A549 (cell line): Measurements from ENCODE around the gene MYO7A. TPM values are rescaled to one million over a fixed set of nuclear protein-coding genes. Genes with fewer than 3 reads are reported as not detected.

Source experiments
- ATAC-seq, 2 experiments: fragments of 200-7000 bp in 1 of 2; fragments of >200 bp in 1 of 2; cut with Nextera tagmentation in 1 of 2; cut with Tn5 transposase in 1 of 2; 3 replicates each; pipeline versions ENCODE4 v1.8.0 to v1.9.1; 2018 to 2020; ENCODE audit warnings: mild to moderate bottlenecking in 1 of 2, moderate library complexity in 1 of 2
- CTCF ChIA-PET: fragments of 300-600 bp; sonication (Branson Sonifier 250); formaldehyde crosslinking; extraction: SDS; loops from one replicate; lab custom pipeline; 2021; ENCODE audit warnings: antibody characterized with exemption, inconsistent platforms; lab: Yijun Ruan, JAX
- POLR2A ChIA-PET: fragments of 350-600 bp; formaldehyde crosslinking; extraction: SDS; loops from one replicate; lab custom pipeline; 2021; ENCODE audit warnings: antibody characterized with exemption, inconsistent platforms; lab: Yijun Ruan, JAX
- DNase-seq, 2 experiments: peaks; one replicate each; pipeline versions ENCODE4 v3.0.0 to v3.0.0-alpha.2; 2011 to 2016; ENCODE audit warnings: low read depth in 1 of 2, low spot score in 1 of 2
- FAIRE-seq: peaks from 2 replicates; lab custom pipeline; 2011; peaks lifted over from hg19 to GRCh38; lab: Jason Lieb, UNC
- H3K27ac ChIP-seq, 2 experiments: fragments of >200 bp; sonication (Bioruptor Twin); formaldehyde crosslinking; 3 replicates each; pipeline ENCODE4 v1.5.1; 2016 to 2017
- H3K4me1 ChIP-seq: fragments of >200 bp; sonication (Bioruptor Twin); formaldehyde crosslinking; 3 replicates; pipeline ENCODE4 v1.6.1; 2016
- H3K4me2 ChIP-seq: fragments of >200 bp; sonication (Bioruptor Twin); formaldehyde crosslinking; 3 replicates; pipeline ENCODE4 v1.6.1; 2016
- H3K4me3 ChIP-seq: fragments of >200 bp; sonication (Bioruptor Twin); formaldehyde crosslinking; 3 replicates; pipeline ENCODE4 v1.5.1; 2016
- H3K9me3 ChIP-seq: fragments of >200 bp; sonication (Bioruptor Twin); formaldehyde crosslinking; 3 replicates; pipeline ENCODE4 v1.6.1; 2016
- CBX2 ChIP-seq: fragments of 200-600 bp; sonication (generic); IDR thresholded peaks from 2 replicates; pipeline ENCODE4 v1.6.1; 2016; ENCODE audit warnings: low read depth, mild to moderate bottlenecking, borderline replicate concordance
- CEBPB ChIP-seq, 2 experiments: fragments of >200 bp in 1 of 2; sonication (Bioruptor Twin) in 1 of 2; formaldehyde crosslinking in 1 of 2; IDR thresholded peaks; 2 replicates each; pipeline ENCODE4 v1.6.1; 2012 to 2016
- CHD2 ChIP-seq: fragments of 150-350 bp; IDR thresholded peaks from 2 replicates; pipeline ENCODE4 v1.6.1; 2014; ENCODE audit warnings: low read length; ENCODE audit not compliant: partially characterized antibody
- EP300 ChIP-seq, 2 experiments: fragments of >200 bp; sonication (Bioruptor Twin); formaldehyde crosslinking; IDR thresholded peaks; 2 replicates in 1 of 2; 3 replicates in 1 of 2; pipeline ENCODE4 v1.6.1; 2016 to 2017
- ESRRA ChIP-seq: fragments of 150-350 bp; IDR thresholded peaks from 2 replicates; pipeline ENCODE4 v1.6.1; 2014; ENCODE audit warnings: mild to moderate bottlenecking, low read length, borderline replicate concordance
- FOXS1 ChIP-seq: fragments of 250-450 bp; sonication (Bioruptor Pico); IDR thresholded peaks from 2 replicates; pipeline ENCODE4 v1.5.0; 2020; ENCODE audit warnings: mild to moderate bottlenecking, moderate library complexity
- GATA3 ChIP-seq: IDR thresholded peaks from 2 replicates; pipeline ENCODE4 v1.6.1; 2012; ENCODE audit warnings: borderline replicate concordance
- HDAC2 ChIP-seq: fragments of 200-600 bp; sonication (generic); IDR thresholded peaks from 2 replicates; pipeline ENCODE4 v1.6.1; 2016
- HOXB5 ChIP-seq: fragments of 250-450 bp; sonication (Bioruptor Pico); IDR thresholded peaks from 2 replicates; pipeline ENCODE4 v1.5.0; 2020; ENCODE audit warnings: mild to moderate bottlenecking, moderate library complexity
- JUNB ChIP-seq: fragments of >200 bp; sonication (Bioruptor Twin); formaldehyde crosslinking; IDR thresholded peaks from 2 replicates; pipeline ENCODE4 v1.6.1; 2016
- KDM5A ChIP-seq: fragments of 200-600 bp; sonication (generic); IDR thresholded peaks from 2 replicates; pipeline ENCODE4 v1.6.1; 2016; ENCODE audit warnings: antibody characterized with exemption, mild to moderate bottlenecking
- NFE2L2 ChIP-seq: fragments of 150-350 bp; conservative IDR thresholded peaks from 2 replicates; pipeline ENCODE4 v1.6.1; 2014; ENCODE audit warnings: low read length
- NPAS2 ChIP-seq: fragments of 250-450 bp; sonication (Bioruptor Pico); IDR thresholded peaks from 2 replicates; pipeline ENCODE4 v1.8.0; 2022; ENCODE audit warnings: mild to moderate bottlenecking, moderate library complexity, borderline replicate concordance
- NR3C1 ChIP-seq: fragments of >200 bp; sonication (Bioruptor Twin); formaldehyde crosslinking; IDR thresholded peaks from 3 replicates; pipeline ENCODE4 v1.6.1; 2017
- POLR2AphosphoS2 ChIP-seq: conservative IDR thresholded peaks from 2 replicates; pipeline ENCODE4 v1.6.1; 2012; ENCODE audit warnings: low read length, improper control_type of control experiment, inconsistent platforms
- RAD21 ChIP-seq, 2 experiments: fragments of >200 bp in 1 of 2; sonication (Bioruptor Twin) in 1 of 2; formaldehyde crosslinking in 1 of 2; IDR thresholded peaks in 1 of 2; conservative IDR thresholded peaks in 1 of 2; 2 replicates in 1 of 2; 3 replicates in 1 of 2; pipeline ENCODE4 v1.6.1; 2012 to 2018; ENCODE audit warnings: inconsistent platforms in 1 of 2
- RARB ChIP-seq: fragments of 250-450 bp; sonication (Bioruptor Pico); IDR thresholded peaks from 2 replicates; pipeline ENCODE4 v1.8.0; 2021; ENCODE audit warnings: mild to moderate bottlenecking, moderate library complexity
- RFX5 ChIP-seq: fragments of 450-650 bp; IDR thresholded peaks from 2 replicates; pipeline ENCODE4 v1.7.1; 2014; ENCODE audit warnings: antibody characterized with exemption, mild to moderate bottlenecking, moderate library complexity
- SMC3 ChIP-seq: fragments of >200 bp; sonication (Bioruptor Twin); formaldehyde crosslinking; IDR thresholded peaks from 3 replicates; pipeline ENCODE4 v1.6.1; 2018; ENCODE audit warnings: inconsistent platforms
- SREBF2 ChIP-seq: fragments of 450-650 bp; IDR thresholded peaks from 2 replicates; pipeline ENCODE4 v1.6.1; 2014; ENCODE audit warnings: mild to moderate bottlenecking, moderate library complexity
- TFCP2L1 ChIP-seq: fragments of 250-450 bp; sonication (Bioruptor Pico); IDR thresholded peaks from 2 replicates; pipeline ENCODE4 v1.5.0; 2021; ENCODE audit warnings: mild to moderate bottlenecking
- TP53 ChIP-seq: fragments of 250-450 bp; sonication (Bioruptor Pico); IDR thresholded peaks from 2 replicates; pipeline ENCODE4 v1.5.0; 2021; ENCODE audit warnings: mild to moderate bottlenecking, moderate library complexity
- ZC3H11A ChIP-seq: fragments of 450-650 bp; IDR thresholded peaks from 2 replicates; pipeline ENCODE4 v1.6.1; 2014; ENCODE audit warnings: antibody characterized with exemption, mild to moderate bottlenecking
- ZNF302 ChIP-seq: fragments of 250-450 bp; sonication (Bioruptor Pico); IDR thresholded peaks from 2 replicates; pipeline ENCODE4 v1.9.0; 2021; ENCODE audit warnings: inconsistent platforms, mild to moderate bottlenecking, moderate library complexity
- WGBS: methylation state at CpG from one replicate; pipeline ENCODE4 v1.1.6; 2017; ENCODE audit errors: missing lambda C conversion rate; 5-methylcytosine and 5-hydroxymethylcytosine counted together
- polyA plus RNA-seq, 4 experiments: library from polyadenylated mRNA; depleted of rRNA in 3 of 4; stranded (reverse); fragments of >200 nt; fragmentation: RNase III in 1 of 4; extraction: RNeasy Plus Mini Kit Qiagen cat#74134 plus additional on column Dnase treatment in 1 of 4; gene quantifications; 2 replicates in 3 of 4; 3 replicates in 1 of 4; pipeline ENCODE4 v1.2.3, GENCODE V29; 2011 to 2017
- TF ChIP-seq, protein P1 (sequence below): fragments of 200-600 bp; sonication (generic); IDR thresholded peaks from 2 replicates; pipeline ENCODE4 v1.6.1; 2016; ENCODE audit warnings: antibody characterized with exemption, mild to moderate bottlenecking, moderate library complexity
- TF ChIP-seq, protein P2 (sequence below): fragments of >200 bp; sonication (Bioruptor Twin); formaldehyde crosslinking; IDR thresholded peaks from 3 replicates; pipeline ENCODE4 v1.6.1; 2016
- TF ChIP-seq, protein P3 (sequence below): IDR thresholded peaks from 2 replicates; pipeline ENCODE4 v1.6.1; 2012; ENCODE audit warnings: low read depth, borderline replicate concordance

MYO7A gene
- polyA plus RNA-seq, 2 of the 4 experiments (the other 2 are of a cell fraction), result 1.7 to 2.1 TPM

GRCh38 chr11:77167111-77167626 lies 39.1 kb downstream of the MYO7A start:
- Histone ChIP-seq H3K9me3 (no peaks in the 10 kb centered on the region), H3K4me3 (no peak overlapping the region), H3K27ac (no peak overlapping the region), H3K4me2 (no peak overlapping the region), H3K4me1 (no peaks in the 10 kb centered on the region)
- POLR2A ChIA-PET, result no interaction called here
- FAIRE-seq (no peak), DNase-seq (no peak), ATAC-seq (no peak)
- TF ChIP-seq NFE2L2 (no peak), NPAS2 (no peak), HOXB5 (no peak), RAD21 (conservative IDR thresholded peaks at IDR 0.05 in 1 of 2, IDR thresholded peaks at IDR 0.05 in 1 of 2) (no peak), TP53 (CRISPR knock-in tag) (no peak), FOXS1 (CRISPR knock-in tag) (no peak), CBX2 (no peak), JUNB (no peak), ZNF302 (no peak), GATA3 (no peak), SMC3 (no peak), POLR2AphosphoS2 (no peak), CHD2 (no peak), SREBF2 (no peak), EP300 (IDR thresholded peaks at IDR 0.05) (no peak)
- TF ChIP-seq, protein P1, sequence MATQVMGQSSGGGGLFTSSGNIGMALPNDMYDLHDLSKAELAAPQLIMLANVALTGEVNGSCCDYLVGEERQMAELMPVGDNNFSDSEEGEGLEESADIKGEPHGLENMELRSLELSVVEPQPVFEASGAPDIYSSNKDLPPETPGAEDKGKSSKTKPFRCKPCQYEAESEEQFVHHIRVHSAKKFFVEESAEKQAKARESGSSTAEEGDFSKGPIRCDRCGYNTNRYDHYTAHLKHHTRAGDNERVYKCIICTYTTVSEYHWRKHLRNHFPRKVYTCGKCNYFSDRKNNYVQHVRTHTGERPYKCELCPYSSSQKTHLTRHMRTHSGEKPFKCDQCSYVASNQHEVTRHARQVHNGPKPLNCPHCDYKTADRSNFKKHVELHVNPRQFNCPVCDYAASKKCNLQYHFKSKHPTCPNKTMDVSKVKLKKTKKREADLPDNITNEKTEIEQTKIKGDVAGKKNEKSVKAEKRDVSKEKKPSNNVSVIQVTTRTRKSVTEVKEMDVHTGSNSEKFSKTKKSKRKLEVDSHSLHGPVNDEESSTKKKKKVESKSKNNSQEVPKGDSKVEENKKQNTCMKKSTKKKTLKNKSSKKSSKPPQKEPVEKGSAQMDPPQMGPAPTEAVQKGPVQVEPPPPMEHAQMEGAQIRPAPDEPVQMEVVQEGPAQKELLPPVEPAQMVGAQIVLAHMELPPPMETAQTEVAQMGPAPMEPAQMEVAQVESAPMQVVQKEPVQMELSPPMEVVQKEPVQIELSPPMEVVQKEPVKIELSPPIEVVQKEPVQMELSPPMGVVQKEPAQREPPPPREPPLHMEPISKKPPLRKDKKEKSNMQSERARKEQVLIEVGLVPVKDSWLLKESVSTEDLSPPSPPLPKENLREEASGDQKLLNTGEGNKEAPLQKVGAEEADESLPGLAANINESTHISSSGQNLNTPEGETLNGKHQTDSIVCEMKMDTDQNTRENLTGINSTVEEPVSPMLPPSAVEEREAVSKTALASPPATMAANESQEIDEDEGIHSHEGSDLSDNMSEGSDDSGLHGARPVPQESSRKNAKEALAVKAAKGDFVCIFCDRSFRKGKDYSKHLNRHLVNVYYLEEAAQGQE, result no peak
- TF ChIP-seq, protein P2, sequence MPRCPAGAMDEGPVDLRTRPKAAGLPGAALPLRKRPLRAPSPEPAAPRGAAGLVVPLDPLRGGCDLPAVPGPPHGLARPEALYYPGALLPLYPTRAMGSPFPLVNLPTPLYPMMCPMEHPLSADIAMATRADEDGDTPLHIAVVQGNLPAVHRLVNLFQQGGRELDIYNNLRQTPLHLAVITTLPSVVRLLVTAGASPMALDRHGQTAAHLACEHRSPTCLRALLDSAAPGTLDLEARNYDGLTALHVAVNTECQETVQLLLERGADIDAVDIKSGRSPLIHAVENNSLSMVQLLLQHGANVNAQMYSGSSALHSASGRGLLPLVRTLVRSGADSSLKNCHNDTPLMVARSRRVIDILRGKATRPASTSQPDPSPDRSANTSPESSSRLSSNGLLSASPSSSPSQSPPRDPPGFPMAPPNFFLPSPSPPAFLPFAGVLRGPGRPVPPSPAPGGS, result no peak
- CTCF ChIA-PET, result interaction anchor here (0.6 to 2.3 kb wide), 3 partner anchors 9 to 444 kb away, joined by 3 to 11 read pairs (median 3); partner anchors contain the start of gene MYO7A
- WGBS, result 67% methylated on average over 7 of the region's 9 CpGs

DNA sequence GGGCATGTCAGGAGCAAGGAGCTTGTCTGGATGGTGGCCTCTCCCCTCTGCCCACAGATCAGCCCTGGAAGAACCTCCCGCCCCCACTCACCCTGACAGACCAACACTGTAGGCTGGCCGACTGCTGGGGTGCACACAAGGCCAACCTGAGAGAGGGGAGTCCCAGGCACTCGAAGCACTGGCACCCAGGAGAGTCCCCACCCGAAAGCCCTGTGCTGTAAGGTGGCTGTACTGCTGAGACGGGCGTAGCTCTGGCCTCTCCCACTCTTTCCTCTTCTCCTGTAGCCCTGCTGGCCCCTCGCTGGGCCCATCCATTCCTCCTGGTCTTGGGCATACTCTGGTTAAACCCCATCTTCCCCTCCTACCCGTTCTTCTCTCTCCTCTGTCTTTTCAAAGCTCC lies 39.7 kb downstream of the MYO7A start:
- Histone ChIP-seq H3K9me3 (no peaks in the 10 kb centered on the region), H3K4me2 (no peak overlapping the region), H3K27ac (no peak overlapping the region), H3K4me3 (no peak overlapping the region), H3K4me1 (no peaks in the 10 kb centered on the region)
- no peak for FAIRE-seq
- peak in 1 of 2 experiments; percentile 15; a peak in 1 of 6 replicates for ATAC-seq
- ChIA-PET CTCF (interaction anchor here (0.6 to 2.5 kb wide), 4 partner anchors 9 to 443 kb away, joined by 3 to 11 read pairs (median 6); partner anchors contain the start of gene MYO7A), POLR2A (no interaction called here)
- TF ChIP-seq ESRRA (no peak), CEBPB (IDR thresholded peaks at IDR 0.05) (no peak), POLR2AphosphoS2 (no peak), KDM5A (no peak), GATA3 (no peak), HDAC2 (no peak), ZNF302 (no peak), ZC3H11A (no peak), RFX5 (no peak), NR3C1 (no peak), TFCP2L1 (CRISPR knock-in tag) (no peak), CBX2 (no peak), NPAS2 (no peak), RARB (CRISPR knock-in tag) (no peak)
- TF ChIP-seq, protein P3, sequence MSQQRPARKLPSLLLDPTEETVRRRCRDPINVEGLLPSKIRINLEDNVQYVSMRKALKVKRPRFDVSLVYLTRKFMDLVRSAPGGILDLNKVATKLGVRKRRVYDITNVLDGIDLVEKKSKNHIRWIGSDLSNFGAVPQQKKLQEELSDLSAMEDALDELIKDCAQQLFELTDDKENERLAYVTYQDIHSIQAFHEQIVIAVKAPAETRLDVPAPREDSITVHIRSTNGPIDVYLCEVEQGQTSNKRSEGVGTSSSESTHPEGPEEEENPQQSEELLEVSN, result no peak
- TF ChIP-seq, protein P1, result no peak
- no peak for DNase-seq
- 63% methylated on average over 8 of the region's 8 CpGs for WGBS
